HG02798 (cell line): ENCODE data around the gene FAM174A.

ENCODE experiments used
- ATAC-seq: cut with Tn5 transposase; IDR thresholded peaks from one replicate; pipeline ENCODE4 v1.9.1; 2021; ENCODE audit warnings: mild to moderate bottlenecking; ENCODE audit not compliant: unreplicated experiment, poor library complexity

The FAM174A gene

DNA sequence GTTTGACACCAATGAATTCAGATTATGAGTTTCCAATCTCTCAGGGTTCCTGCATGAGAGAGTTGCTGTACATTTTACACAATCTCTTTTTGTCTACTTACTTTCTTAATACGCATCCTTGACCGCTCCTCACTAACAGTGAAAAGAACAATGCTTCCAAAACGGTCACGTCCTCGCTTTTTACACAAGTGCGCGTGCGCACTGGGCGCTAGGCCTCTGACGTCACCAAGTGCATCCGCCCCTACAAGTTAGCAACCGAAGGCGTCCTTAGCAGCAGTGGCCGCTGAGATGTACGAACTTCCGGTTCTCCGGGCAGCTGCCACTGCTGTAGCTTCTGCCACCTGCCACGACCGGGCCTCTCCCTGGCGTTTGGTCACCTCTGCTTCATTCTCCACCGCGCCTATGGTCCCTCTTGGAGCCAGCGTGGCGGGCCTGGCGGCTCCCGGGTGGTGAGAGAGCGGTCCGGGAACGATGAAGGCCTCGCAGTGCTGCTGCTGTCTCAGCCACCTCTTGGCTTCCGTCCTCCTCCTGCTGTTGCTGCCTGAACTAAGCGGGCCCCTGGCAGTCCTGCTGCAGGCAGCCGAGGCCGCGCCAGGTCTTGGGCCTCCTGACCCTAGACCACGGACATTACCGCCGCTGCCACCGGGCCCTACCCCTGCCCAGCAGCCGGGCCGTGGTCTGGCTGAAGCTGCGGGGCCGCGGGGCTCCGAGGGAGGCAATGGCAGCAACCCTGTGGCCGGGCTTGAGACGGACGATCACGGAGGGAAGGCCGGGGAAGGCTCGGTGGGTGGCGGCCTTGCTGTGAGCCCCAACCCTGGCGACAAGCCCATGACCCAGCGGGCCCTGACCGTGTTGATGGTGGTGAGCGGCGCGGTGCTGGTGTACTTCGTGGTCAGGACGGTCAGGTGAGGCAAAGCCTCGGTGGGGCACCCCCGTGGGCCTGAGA, at the start of gene FAM174A:
Gene FAM174A (plus strand): TSS at position 315 of the 946 bp plus-strand sequence. CDS start 157 bp downstream, at position 472.
- peak; percentile 99 for ATAC-seq

DNA sequence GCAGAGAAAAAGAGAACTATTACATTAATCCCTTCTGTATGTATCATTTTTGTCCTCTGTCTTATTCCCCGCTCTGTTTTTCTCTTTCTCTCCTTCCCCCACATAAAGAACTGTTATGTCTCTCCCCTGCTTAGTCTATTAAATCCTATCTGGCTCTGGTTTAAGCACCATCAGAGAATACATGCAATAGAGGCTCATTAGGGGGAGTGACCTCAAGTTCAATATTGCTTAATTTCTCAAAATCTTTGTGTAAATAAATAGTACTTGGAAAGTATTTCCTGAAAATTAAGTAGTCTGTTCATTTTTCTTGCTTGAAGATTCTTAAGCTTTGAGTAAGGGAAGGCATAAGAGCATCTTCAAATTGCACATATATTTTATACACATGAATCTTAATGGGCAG, 41.2 kb upstream of the FAM174A start:
- no peak for ATAC-seq

DNA sequence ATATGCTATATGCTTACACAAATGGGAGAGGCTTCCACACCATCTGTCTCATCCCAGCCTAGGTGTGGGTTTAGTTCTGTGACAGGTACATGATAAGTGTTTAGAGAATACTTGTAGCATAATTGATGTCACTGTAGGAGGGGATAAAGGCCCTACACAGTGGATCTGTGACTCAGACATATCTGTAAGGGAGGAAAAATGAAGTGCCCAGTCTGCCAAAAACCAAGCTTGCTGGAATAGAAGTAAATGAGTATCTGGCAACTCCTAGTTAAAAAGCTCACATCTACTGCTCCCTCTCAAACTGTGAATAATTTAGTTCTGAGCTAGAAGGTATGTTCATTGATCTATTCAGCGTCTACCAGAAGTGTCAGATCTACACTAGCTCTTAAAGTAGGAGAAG, 38.9 kb upstream of the FAM174A start:
- no peak for ATAC-seq

DNA sequence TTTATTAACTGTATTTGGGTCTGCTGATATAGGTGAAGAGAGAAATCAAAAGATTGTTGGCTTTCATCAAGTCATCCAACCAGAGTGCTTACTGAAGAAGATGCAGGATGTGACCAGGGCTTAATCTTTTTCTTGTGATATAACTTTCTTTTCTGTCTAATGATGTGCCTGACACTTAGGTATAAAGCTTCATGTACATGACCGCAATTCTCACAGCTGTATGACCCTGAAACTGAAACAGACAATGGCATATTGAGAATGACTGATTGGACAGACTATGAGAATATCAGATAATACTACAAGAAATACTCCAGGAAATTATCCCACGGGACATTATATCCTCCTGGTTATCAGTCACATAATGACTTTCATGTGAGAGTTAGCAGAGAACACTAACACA, 32.5 kb upstream of the FAM174A start:
- no peak for ATAC-seq

DNA sequence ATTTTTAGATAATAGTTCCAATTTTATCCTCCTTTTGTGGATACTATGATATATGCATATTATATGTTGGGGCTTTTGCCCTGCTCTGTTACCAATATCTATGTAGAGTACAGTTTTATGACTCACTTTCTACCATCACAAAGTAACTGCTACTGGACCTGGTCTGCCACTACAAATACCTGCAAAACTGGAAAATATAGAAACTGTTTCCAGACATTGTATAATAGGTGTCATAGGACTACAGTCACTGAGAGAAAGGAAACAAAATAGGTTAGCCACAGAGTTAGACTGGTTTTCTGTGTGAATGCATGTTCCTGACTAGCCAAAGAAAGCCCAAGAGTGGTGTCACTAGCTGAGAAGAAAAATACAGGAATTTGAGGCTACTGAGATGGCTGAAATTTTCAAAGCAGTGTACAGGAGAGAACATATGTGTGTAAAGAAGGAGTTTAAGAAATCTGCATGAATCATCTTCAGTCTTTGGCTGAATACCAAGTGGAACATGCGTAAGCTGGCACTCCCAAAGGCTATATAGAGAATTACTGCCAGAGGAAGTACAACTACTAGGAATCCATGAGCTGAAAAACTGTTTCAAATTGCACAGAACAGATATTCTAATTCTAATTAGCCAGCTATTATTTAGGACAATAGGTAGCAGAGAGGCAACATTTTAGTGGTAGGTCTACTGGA, 29.0 kb upstream of the FAM174A start:
- no peak for ATAC-seq

DNA sequence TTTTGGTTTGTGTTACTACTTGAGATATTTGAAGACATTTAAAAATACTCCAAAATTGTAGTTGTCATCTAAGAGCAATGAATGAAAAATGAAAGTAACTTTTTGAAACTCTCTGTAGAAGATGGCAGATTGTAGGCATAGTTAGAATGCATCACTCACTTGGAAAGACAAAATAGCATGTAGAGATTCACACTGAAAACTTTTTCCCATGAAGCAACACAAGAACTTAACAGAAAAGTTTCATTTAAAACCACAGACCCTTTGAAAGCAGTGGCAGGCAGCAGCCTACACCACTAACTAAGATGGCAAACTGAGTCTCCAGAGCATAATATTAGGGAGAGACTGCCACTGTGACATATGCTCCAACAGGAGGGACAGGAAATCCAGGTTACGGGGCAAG, 18.9 kb upstream of the FAM174A start:
- peak; percentile 57 for ATAC-seq

DNA sequence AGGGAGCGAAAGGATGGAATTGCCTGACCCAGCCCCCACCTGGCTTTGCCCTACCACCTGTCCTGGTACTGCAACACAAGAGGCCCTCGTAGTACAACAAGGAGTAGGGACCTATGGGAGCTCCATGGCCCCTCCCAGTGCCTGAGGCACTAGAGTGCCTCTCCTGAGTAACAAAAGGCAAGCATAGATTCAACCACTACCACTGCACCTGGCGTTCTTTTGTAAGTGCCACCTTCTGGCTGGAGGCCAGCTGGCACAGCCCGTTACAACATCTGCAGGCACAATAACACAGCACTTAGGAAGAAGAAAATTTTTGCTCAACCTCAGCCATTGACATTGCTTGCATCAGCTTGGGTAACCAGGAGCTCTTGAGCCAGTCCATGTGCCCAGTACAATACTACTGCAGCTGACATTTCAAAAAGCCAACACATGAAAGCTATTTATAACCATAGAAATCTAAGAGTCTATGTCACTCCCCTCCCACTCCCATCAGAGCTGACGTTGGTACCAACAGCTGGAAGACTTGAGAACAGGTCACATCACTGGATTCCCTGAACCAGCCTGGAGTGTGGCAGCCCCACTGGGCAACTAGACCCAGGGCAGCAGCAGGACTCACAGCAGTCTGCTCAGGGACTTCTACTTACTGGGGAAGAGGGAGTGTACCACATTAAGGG, 17.7 kb upstream of the FAM174A start:
- ATAC-seq, result peak; percentile 51

DNA sequence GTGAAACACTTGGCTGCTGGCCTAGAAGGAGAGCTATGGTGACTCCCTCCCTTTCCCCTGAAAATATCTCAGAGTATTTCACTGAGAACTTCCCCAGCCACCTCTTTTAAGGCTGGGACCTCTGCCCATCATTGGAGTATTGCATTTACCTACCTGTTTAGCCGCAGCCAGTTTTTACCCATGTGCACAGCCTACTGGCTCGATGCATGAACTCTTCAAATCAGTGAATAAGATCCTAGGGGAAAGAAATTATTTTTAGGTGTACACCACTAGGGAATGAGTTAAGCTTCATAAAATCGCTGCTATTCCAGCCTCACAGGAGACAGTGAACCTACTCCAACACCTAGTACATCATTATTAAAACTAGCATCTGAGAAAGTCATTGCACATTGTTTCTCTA, 16.8 kb upstream of the FAM174A start:
- no peak for ATAC-seq

DNA sequence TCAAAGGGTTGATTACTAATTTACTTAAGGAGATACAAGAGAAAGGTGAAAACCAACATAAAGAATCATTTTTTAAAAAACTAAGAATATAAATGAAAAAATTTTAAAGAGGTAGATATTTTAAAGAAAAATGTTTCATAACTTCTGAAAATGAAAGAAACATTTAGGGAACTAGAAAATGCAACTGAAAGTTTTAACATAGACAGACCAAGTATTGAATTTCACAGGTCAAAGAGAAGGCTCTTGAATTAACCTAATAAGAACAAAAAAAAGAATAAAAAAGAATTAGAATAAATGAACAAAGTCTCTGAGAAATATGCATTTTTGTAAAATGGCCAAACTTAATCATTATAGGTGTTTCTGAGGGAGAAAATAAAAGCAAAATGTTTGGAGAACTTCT, 16.1 kb upstream of the FAM174A start:
- ATAC-seq, result peak; percentile 61

DNA sequence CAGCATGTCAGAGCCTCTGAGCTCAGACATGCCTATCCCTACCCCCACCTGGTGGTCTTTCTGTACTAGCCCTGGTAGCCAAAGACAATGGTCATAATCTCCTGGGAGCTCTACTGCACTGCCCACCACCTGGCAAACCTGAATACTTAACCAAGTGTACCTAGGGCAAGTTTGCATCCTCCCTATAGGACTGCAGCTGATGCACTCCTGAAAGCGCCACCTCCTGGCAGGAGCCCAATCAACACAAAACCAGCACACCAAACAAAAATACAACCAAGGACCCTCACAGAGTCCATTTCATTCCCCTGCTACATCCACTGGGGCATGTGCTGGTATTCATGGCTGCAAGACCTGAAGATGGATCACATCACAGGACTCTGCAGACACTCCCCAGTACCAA, 14.8 kb upstream of the FAM174A start:
- no peak for ATAC-seq

DNA sequence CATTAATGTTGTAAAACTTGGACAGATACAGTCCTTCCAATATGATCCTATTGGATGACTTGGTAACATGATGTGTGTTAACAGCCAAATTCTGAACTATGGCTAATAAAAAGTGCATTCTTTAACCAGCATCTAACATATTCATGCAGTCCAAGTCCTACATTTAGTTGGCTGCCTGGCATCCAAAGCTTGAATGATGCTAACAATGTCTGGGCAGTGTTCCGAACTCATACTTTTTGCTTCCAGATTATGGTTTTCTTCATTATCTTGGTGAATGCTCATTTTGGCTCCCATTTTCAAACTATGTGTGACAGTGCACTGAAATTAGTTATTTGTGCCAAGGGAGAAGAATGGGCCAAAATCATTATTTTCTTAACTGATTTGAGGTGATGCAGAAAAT, 2.8 kb downstream of the FAM174A start:
- no peak for ATAC-seq

DNA sequence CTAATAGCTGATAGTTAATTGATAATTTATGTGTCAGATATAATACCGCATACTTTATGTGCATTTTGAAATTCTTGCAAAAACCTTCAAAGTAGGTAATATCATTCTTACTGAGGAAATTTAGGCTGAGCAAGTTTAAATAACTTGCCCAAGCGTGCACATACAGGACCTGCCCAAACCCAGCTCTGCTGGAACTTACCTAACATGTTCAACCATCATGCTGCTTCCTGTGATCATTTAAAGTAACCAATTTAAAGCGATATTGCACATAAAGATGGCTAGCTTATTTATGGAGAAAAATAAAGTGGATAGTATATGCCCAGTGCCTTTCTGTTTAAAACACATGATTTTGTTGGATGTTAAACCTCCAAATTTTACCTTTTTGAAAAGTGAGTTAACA, 4.3 kb downstream of the FAM174A start:
- ATAC-seq, result no peak

DNA sequence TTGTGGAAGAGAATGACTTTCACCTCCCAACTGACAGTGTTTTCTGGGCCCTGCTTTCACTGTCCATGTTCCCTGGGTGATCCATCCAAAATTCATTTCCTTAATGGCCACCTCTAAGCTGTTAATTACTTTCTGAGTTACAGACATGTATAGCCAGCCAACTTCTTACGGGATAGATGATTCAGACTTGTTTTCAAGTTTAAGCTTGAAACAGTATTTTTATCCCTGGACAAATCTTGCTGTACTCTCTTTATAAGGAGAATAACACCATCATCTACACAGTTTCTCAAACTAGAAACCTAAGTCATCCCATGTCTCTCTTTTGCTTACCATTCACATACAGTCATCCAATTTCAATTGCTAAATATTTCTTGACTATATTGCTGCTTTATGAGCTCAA, 6.9 kb downstream of the FAM174A start:
- no peak for ATAC-seq

DNA sequence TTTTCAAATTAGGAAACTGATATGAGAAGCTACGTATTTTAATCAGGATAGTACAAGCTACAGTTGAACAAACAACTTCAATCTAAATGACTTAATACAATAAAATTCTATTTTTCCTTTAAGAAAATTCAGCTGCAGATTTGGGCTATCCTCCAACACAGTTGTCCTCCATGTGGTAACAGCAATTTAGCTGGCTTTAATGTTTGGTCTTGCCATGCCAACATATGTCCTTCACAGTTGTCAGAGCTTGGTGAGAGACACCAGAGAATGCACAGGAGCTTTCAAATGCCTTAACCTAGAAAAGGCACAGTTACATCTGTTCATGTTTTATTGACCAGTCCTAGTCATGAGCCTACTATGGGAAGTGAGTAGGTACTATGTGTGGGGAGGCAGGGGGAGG, 10.8 kb downstream of the FAM174A start:
- ATAC-seq, result no peak

DNA sequence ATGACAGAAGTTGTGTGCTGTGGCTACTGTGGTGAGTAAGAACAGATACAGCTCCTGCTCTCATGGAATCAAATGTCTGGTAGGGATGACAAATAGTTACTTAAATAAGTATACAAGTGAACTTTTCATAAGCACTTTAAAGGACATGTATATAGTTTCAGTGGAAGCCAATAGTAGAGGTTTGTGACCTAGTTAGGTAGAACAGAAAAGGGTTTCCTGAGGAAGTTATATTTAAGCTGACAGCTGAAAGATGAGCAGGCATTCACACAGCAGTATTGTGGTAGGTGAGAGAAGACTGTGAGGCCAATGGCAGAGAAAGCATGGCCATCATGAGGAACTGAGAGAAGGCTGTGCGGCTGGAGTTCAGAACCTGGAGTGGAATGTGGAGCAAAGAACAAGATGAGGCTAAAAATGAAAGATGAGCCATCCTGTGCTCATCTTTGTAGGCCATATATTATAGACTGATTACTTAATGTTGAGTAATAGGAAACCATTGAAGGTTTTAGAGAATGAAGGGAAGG, 15.4 kb downstream of the FAM174A start:
- peak; percentile 84 for ATAC-seq

DNA sequence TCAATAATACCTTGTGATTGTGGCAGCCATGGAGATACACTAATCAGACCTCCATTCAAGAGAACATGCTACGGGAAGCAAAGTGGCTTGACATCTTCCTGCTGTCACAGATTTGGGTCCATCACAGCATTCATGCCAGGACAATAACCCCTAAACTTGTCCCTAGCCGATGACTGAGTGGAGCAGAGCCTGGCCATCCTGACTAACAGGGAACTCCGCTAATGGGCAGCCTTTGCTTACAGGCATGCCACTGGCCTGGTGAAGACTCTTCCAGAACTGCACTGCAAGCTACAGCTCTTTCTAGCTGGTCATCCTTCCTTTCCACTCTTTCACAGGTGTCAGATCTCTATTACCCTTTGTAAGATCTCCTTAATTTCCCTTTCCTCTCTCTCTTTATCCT, 16.0 kb downstream of the FAM174A start:
- peak; percentile 10 for ATAC-seq

DNA sequence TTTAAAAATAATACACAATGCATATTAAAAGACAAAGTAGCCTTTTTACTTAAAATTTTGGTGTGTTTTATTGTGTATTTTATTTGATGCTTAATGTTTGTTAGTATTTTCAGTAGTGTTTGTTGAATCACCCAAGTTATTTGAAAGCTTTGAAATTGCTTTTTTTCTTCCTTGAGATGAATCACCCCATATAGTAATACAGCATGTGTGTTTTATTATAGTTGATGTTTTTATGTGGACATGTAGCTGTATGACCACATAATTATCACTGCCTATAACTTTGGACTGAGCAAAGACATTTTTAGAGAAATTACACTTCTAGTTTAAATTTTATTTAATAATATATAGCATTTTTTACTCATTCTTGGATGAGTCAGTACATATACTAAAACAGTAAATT, 18.0 kb downstream of the FAM174A start:
- no peak for ATAC-seq

DNA sequence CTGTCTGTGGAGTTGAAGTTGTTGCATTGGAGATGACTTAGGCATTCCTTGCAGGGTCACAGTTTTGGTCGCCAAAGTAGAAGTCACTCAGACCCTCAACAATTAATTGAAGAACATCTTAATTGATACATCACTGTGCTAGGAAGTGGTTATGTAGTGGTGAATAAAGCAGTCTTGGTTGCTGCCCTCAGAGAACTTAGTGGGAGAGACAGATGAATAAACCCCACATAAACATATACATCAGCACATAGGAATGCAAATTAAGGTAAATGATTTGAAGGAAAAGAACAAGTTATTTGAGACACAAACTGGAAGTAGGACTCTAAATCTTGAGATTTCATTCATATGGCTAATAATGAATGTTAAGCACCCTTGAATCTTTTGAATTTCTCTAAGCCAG, 25.7 kb downstream of the FAM174A start:
- no peak for ATAC-seq

DNA sequence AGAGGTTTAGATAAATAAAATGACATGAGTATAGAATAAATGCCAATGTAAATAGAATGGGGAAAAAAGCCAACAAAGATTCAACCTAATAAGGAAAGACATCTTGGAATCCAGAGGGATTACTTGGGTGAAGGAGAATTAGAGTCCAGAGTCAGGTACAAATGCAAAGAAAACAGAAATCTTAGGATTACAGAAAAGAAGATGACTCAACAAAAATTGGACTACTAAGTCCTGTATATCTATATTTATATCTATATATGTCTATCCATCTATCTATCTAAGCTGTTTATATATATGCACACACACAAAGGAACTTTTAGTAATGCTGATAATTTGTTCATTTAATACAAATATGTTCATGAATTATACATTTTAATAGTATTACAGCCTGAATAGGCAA, 27.6 kb downstream of the FAM174A start:
- no peak for ATAC-seq

DNA sequence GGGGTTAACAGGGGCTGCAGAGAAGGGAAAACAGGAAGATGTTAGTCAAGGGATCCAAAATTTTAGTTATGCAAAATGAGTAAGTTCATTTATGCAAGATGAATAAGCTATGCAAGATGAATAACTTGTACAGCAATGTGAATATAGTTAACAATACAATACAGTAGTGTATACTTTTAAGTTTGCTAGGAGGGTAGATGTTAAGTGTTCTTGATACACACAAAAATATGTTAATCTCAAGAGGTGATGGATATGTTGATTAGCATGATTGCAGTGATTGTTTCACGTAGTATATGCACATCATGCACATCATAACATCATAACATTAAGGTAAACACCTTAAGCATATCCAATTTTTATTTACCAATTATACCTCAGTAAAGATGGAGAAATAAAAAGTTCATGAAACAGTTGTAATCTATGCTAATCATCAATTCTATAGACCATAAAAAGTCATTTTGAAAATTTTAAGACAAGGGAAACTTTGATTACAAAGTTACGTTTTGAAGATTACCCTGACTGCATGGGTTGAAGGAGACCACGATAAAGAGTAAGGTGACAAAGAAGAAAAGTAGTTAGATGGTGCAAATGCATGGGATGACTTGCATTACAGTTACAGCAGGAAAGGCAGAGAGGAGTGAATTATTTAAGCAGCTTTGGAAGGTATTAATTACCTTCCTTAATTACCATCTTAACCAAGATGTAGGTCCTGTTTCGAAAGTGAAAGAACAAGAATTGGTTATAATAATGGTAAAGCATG, 31.4 kb downstream of the FAM174A start:
- ATAC-seq, result no peak
